OCI-LY1 (cell line): ENCODE data around the gene PROKR1.

Source experiments
- H2AFZ ChIP-seq: fragments of 200-600 bp; sonication (generic), shearing (Covaris generic); 2 replicates; pipeline ENCODE4 v1.6.0; 2014; ENCODE audit warnings: antibody characterized with exemption, mild to moderate bottlenecking, low read length
- H3F3A ChIP-seq: fragments of 200-600 bp; sonication (generic), shearing (Covaris generic); 2 replicates; pipeline ENCODE4 v1.6.0; 2014; ENCODE audit warnings: mild to moderate bottlenecking, antibody characterized with exemption, low read length, moderate library complexity; ENCODE audit not compliant: insufficient read depth
- H3K27ac ChIP-seq: fragments of 200-600 bp; sonication (generic); 2 replicates; pipeline ENCODE4 v1.5.1; 2014; ENCODE audit warnings: low read length, mixed run types, mild to moderate bottlenecking, low read depth; ENCODE audit not compliant: poor library complexity, severe bottlenecking
- H3K27me3 ChIP-seq: fragments of 200-600 bp; sonication (generic); 2 replicates; pipeline ENCODE4 v1.6.0; 2014; ENCODE audit warnings: antibody characterized with exemption, mild to moderate bottlenecking, low read length, moderate library complexity; ENCODE audit not compliant: insufficient read depth
- H3K36me3 ChIP-seq: fragments of 200-600 bp; sonication (generic); 2 replicates; pipeline ENCODE4 v1.6.1; 2014; ENCODE audit warnings: mild to moderate bottlenecking, antibody characterized with exemption, low read length, moderate library complexity, mixed read lengths; ENCODE audit not compliant: insufficient read depth
- H3K4me1 ChIP-seq: fragments of 200-600 bp; sonication (generic); 2 replicates; pipeline ENCODE4 v1.5.1; 2014; ENCODE audit warnings: mild to moderate bottlenecking, low read length, moderate library complexity; ENCODE audit not compliant: insufficient read depth, severe bottlenecking
- H3K4me2 ChIP-seq: fragments of 200-600 bp; sonication (generic), shearing (Covaris generic); 2 replicates; pipeline ENCODE4 v1.6.1; 2014; ENCODE audit warnings: low read length
- H3K4me3 ChIP-seq: fragments of 200-600 bp; sonication (generic); 2 replicates; pipeline ENCODE4 v1.5.1; 2014; ENCODE audit warnings: low read length, low read depth, mild to moderate bottlenecking, mixed read lengths; ENCODE audit not compliant: poor library complexity, severe bottlenecking
- H3K79me2 ChIP-seq: fragments of 200-600 bp; shearing (Covaris generic); 2 replicates; pipeline ENCODE4 v1.6.1; 2016; ENCODE audit warnings: mixed run types, low read length, mixed read lengths; ENCODE audit not compliant: insufficient read depth
- H3K9ac ChIP-seq: fragments of 200-600 bp; sonication (generic), shearing (Covaris generic); 2 replicates; pipeline ENCODE4 v1.6.1; 2014; ENCODE audit warnings: mild to moderate bottlenecking, low read length, mixed read lengths
- H3K9me2 ChIP-seq: fragments of 200-600 bp; sonication (generic), shearing (Covaris generic); 2 replicates; pipeline ENCODE4 v1.6.1; 2014; ENCODE audit warnings: low read depth, mild to moderate bottlenecking, low read length, mixed read lengths
- H3K9me3 ChIP-seq: fragments of 200-600 bp; shearing (Covaris generic); 2 replicates; pipeline ENCODE4 v1.6.1; 2014; ENCODE audit warnings: low read length, mixed read lengths
- H4K20me1 ChIP-seq: fragments of 200-600 bp; sonication (generic), shearing (Covaris generic); 2 replicates; pipeline ENCODE4 v1.6.0; 2016; ENCODE audit warnings: mild to moderate bottlenecking, low read length; ENCODE audit not compliant: insufficient read depth
- EZH2 ChIP-seq: fragments of 200-600 bp; sonication (generic), shearing (Covaris generic); IDR thresholded peaks from 2 replicates; pipeline ENCODE4 v1.8.0; 2017; ENCODE audit warnings: borderline replicate concordance, mixed run types, mild to moderate bottlenecking, antibody characterized with exemption, low read length, moderate library complexity, mixed read lengths
- TF ChIP-seq, protein P1 (sequence below): fragments of 200-600 bp; sonication (generic), shearing (Covaris generic); IDR thresholded peaks from 2 replicates; pipeline ENCODE4 v1.5.1; 2017; ENCODE audit warnings: mild to moderate bottlenecking, antibody characterized with exemption, low read length, moderate library complexity, mixed read lengths

The PROKR1 gene

DNA sequence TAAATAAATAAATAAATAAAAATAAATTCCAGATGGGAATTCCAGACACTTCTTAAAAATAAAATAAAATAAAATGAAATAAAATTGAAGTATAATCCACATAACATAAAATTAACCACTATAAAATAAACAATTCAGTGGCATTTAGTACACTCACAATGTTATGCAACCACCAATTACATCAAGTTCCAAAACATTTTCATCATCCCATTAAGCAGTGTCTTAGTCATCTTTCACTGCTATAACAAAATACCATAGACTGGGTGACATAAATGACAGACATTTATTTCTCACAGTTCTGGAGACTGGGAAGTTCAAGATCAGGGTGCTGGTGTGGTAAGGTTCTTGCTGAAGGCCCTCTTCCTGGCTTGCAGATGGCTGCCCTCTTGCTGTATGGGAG lies 22.6 kb upstream of the PROKR1 start:
- H3K4me1 ChIP-seq: no peaks in the 10 kb centered on the region
- no peaks in the 10 kb centered on the region for H3K27me3 ChIP-seq
- H3K36me3 ChIP-seq: no peaks in the 10 kb centered on the region
- H3K27ac ChIP-seq: no peak overlapping the region
- H3K9me2 ChIP-seq: no peaks in the 10 kb centered on the region
- no peaks in the 10 kb centered on the region for H3K79me2 ChIP-seq
- no peak overlapping the region for H3K4me3 ChIP-seq
- H3K9me3 ChIP-seq: peaks cover 10% of the 10 kb centered on the region
- H3F3A ChIP-seq: no peaks in the 10 kb centered on the region
- no peaks in the 10 kb centered on the region for H4K20me1 ChIP-seq
- H2AFZ ChIP-seq: no peak overlapping the region
- TF ChIP-seq, protein P1, sequence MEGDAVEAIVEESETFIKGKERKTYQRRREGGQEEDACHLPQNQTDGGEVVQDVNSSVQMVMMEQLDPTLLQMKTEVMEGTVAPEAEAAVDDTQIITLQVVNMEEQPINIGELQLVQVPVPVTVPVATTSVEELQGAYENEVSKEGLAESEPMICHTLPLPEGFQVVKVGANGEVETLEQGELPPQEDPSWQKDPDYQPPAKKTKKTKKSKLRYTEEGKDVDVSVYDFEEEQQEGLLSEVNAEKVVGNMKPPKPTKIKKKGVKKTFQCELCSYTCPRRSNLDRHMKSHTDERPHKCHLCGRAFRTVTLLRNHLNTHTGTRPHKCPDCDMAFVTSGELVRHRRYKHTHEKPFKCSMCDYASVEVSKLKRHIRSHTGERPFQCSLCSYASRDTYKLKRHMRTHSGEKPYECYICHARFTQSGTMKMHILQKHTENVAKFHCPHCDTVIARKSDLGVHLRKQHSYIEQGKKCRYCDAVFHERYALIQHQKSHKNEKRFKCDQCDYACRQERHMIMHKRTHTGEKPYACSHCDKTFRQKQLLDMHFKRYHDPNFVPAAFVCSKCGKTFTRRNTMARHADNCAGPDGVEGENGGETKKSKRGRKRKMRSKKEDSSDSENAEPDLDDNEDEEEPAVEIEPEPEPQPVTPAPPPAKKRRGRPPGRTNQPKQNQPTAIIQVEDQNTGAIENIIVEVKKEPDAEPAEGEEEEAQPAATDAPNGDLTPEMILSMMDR: no peak
- no peak for TF ChIP-seq EZH2
- H3K4me2 ChIP-seq: no peak overlapping the region
- H3K9ac ChIP-seq: no peak overlapping the region

DNA sequence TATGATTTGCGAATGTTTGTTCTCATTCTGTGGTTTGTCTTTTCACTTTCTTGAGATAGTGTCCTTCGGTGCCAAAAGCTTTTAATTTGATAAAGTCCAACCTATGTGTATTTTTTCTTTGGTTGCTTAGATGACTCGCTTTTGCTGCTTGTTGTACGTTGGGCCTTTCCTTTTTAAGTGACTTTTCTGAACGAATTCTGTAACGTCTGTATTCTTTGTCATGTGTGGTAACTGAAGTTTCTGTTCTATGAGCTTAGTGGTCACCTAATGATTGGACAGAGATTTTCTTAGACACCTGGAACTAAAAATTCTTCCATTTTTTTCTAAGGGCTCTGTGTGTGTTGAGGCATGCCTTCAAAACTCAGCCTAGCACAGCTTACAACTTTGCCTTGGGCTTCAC lies 19.6 kb upstream of the PROKR1 start:
- H3K27ac ChIP-seq: no peak overlapping the region
- H3K9me2 ChIP-seq: no peaks in the 10 kb centered on the region
- TF ChIP-seq, protein P1: no peak
- TF ChIP-seq EZH2: no peak
- no peaks in the 10 kb centered on the region for H3K27me3 ChIP-seq
- H3K4me1 ChIP-seq: no peaks in the 10 kb centered on the region
- no peaks in the 10 kb centered on the region for H3F3A ChIP-seq
- H3K9ac ChIP-seq: no peak overlapping the region
- peaks cover 10% of the 10 kb centered on the region for H3K9me3 ChIP-seq
- H3K4me2 ChIP-seq: no peak overlapping the region
- no peaks in the 10 kb centered on the region for H3K79me2 ChIP-seq
- no peaks in the 10 kb centered on the region for H3K36me3 ChIP-seq
- no peak overlapping the region for H2AFZ ChIP-seq
- no peaks in the 10 kb centered on the region for H4K20me1 ChIP-seq
- no peak overlapping the region for H3K4me3 ChIP-seq

DNA sequence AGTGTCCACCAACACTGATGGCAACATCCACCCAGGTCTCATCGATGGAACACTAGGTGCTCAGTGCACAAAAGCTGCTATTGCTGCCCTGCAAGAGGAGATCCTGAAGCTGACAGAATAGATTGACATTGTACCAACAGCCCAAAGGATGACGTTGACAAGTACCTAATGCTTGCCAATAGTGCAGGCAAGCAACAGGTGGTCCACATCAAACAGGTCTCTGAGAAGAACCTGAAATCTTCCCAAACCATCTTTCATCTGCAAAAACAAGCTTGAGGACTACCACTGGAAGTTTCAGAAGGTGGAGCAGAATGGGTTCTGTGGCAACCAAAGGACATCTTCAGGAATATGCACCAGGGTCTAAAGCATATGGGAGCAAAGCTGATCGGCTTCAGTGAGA lies 15.8 kb upstream of the PROKR1 start:
- H3K27ac ChIP-seq: no peak overlapping the region
- H2AFZ ChIP-seq: no peak overlapping the region
- no peaks in the 10 kb centered on the region for H3K4me1 ChIP-seq
- H3K9ac ChIP-seq: no peak overlapping the region
- no peak for TF ChIP-seq EZH2
- TF ChIP-seq, protein P1: no peak
- no peaks in the 10 kb centered on the region for H4K20me1 ChIP-seq
- no peaks in the 10 kb centered on the region for H3K27me3 ChIP-seq
- no peaks in the 10 kb centered on the region for H3K9me2 ChIP-seq
- H3K4me2 ChIP-seq: no peak overlapping the region
- H3K9me3 ChIP-seq: peaks cover 10% of the 10 kb centered on the region
- no peaks in the 10 kb centered on the region for H3K79me2 ChIP-seq
- H3F3A ChIP-seq: no peaks in the 10 kb centered on the region
- H3K36me3 ChIP-seq: no peaks in the 10 kb centered on the region
- H3K4me3 ChIP-seq: no peak overlapping the region
